Skin epidermis (tissue), 12 donors: Measurements from ENCODE around the gene SPDYE18.
"Not testable (repeated sequence)": the region's sequence is repeated elsewhere in the genome, so short reads cannot be mapped to it uniquely, and the experiment has no call there.

Experiments used
- H3K27ac ChIP-seq, 21 experiments: fragments of 200-600 bp; sonication (generic) in 11 of 21; one replicate each; pipeline ENCODE4 v1.5.0; 2020; ENCODE audit warnings: mild to moderate bottlenecking in 3 of 21, inconsistent platforms in 2 of 21, moderate library complexity in 2 of 21
- H3K4me3 ChIP-seq, 7 experiments: fragments of 200-600 bp; sonication (generic) in 2 of 7; one replicate each; pipeline ENCODE4 v1.5.0; 2020; ENCODE audit warnings: inconsistent platforms in 2 of 7, mild to moderate bottlenecking in 2 of 7, moderate library complexity in 1 of 7

The SPDYE18 gene

DNA sequence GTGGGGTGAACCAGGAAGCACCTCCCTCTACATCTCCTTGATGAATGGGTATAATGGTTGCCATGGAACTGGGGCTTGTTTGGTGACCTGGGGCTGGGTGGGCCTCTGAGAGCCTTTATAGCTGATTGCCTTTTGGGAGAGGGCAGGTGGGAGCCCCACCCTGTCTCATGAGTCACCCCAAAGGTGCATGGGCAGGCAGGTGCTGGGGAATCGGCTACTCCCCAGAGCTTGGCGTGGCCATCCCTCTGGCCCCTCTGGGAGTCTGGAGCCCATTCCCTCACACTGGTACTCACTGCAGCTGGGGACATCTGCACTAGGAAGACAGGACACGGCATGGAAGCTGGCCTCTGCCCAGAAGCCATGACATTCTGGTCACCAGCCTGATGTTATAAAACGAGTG is at the start of gene SPDYE18:
Gene SPDYE18 (minus strand): TSS at position 2 of the 400 bp plus-strand sequence. CDS start 2,046 bp downstream, outside the sequence.
- not testable (repeated sequence) for H3K27ac ChIP-seq

GRCh38 chr7:77108362-77108761 is 46.0 kb upstream of the SPDYE18 start:
- not testable (repeated sequence) for H3K27ac ChIP-seq, H3K4me3 ChIP-seq

More for the DNA sequence above, at the start of gene SPDYE18:
- not testable (repeated sequence) for H3K4me3 ChIP-seq

GRCh38 chr7:77107659-77108058 is 45.3 kb upstream of the SPDYE18 start:
- H3K4me3 ChIP-seq, H3K27ac ChIP-seq: not testable (repeated sequence)

- H3K4me3 ChIP-seq = not testable (repeated sequence)
Observed at GRCh38 chr7:77105904-77106303, 43.5 kb upstream of the SPDYE18 start.

DNA sequence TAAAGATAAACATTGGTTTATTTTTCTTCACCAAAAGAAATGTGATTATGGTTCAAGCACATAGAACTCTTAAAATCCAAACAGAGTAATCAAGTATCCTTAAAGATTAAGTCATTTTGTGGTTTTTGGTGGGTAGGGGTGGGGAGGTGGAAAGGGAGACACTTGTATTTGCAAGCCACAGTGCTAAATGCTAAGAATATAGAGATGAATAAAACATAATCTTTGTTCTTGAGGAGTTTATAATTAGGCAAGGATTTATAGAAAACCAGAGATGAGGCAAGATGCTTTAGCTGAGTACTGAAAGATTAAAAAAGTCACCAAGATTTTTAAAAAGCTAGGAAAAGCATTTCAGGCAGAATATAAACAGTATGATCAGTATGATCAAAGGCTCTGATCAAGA is 40.3 kb upstream of the SPDYE18 start:
- not testable (repeated sequence) for H3K4me3 ChIP-seq, H3K27ac ChIP-seq

More at GRCh38 chr7:77105904-77106303, 43.5 kb upstream of the SPDYE18 start:
- H3K27ac ChIP-seq = not testable (repeated sequence)

DNA sequence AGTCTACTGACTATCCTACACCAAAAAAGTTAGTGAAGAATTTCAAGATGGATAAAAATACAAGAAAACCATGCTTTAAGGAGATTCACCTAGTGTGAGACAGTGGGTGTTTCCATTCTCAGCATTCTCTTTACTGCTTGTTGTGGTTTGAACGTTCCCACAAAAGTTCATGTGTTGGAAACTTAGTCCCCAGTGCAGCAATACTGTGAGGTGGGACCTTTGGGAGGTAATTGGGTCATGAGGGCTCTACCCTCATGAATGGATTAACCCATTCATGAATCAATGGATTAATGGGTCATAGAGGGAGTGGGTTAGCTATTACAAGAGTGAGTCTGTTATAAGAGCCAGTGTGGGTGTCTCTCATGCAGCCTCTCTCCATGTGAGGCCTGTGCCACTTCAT is 38.8 kb upstream of the SPDYE18 start:
- H3K27ac ChIP-seq, H3K4me3 ChIP-seq: not testable (repeated sequence)

GRCh38 chr7:77100501-77100900 is 38.1 kb upstream of the SPDYE18 start:
- H3K27ac ChIP-seq, H3K4me3 ChIP-seq: not testable (repeated sequence)

DNA sequence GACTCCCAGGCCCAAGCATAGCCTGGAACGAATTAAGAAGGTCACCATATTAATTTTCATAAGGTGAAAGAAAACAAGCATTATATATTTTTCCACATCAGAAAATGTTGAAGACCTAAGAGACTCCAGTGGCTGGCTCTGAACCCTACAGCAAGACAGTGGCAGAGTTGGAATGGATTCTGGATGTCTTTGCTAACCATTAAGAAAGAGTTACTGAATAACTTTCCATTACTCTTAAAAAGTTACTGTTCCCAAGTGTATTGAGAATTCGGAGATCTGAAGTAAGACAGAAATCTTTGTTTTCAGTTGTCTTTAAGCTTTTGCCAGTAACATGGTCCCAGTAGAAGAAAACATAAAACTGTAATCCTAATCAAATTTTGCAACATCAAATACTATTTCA is 29.9 kb upstream of the SPDYE18 start:
- H3K4me3 ChIP-seq, H3K27ac ChIP-seq: not testable (repeated sequence)

DNA sequence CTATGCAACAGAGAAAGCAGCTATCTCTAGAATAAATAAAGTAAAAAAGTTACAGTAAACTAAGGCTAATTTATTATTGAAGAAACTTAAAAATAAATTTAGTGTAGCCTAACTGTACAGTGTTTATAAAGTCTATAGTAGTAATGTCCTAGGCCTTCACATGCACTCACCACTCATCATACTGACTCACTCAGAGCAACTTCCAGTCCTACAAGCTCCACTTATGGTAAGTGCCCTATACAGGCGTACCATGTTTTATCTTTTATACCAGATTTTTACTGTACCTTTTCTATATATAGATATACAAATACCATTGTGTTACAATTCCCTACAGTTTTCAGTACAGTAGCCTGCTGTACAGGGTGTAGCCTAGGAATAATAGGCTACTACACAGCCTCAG is 19.8 kb upstream of the SPDYE18 start:
- H3K4me3 ChIP-seq, H3K27ac ChIP-seq: not testable (repeated sequence)

GRCh38 chr7:77080236-77080635 is 17.9 kb upstream of the SPDYE18 start:
- not testable (repeated sequence) for H3K4me3 ChIP-seq, H3K27ac ChIP-seq

GRCh38 chr7:77079624-77080023 is 17.3 kb upstream of the SPDYE18 start:
- not testable (repeated sequence) for H3K27ac ChIP-seq, H3K4me3 ChIP-seq

- not testable (repeated sequence) for H3K4me3 ChIP-seq, H3K27ac ChIP-seq
Observed at GRCh38 chr7:77079112-77079511, 16.8 kb upstream of the SPDYE18 start.

DNA sequence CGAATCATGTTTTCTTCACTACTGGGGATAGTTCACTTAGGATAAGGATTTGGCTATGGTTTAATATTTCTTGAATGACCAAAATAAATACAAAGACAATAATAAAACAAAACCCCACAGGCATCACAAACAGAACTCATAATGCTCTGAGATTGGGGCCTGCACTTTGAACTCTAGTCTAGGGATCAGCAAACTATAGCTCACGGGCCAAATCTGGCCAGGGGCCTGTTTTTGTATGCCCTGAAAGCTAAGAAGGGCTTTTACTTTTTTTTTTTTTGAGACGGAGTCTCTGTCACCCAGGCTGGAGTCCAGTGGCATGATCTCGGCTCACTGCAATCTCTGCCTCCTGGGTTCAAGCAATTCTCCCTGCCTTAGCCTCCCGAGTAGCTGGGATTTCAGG is 14.7 kb upstream of the SPDYE18 start:
- not testable (repeated sequence) for H3K27ac ChIP-seq

GRCh38 chr7:77074786-77075396 is 12.5 kb upstream of the SPDYE18 start:
- H3K4me3 ChIP-seq, H3K27ac ChIP-seq: not testable (repeated sequence)

More for the DNA sequence above, 14.7 kb upstream of the SPDYE18 start:
- H3K4me3 ChIP-seq = not testable (repeated sequence)

DNA sequence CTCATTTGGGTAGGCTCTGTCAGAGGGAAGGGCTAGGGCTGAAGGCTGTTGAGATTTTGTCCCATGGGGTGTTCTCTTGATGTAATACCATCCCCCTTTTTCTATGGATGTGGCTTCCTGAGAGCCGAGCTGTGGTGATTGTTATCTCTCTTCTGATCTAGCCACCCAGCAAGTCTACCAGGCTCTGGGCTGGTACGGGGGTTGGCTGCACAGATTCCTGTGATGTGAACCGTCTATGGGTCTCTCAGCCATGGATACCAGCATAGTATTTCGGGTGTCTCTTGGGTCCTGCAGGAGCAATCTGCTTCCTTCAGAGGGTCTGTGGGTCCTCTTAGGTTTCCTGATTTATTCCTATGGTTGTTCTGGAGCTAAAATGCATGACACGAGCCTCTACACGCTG is 8.8 kb upstream of the SPDYE18 start:
- H3K27ac ChIP-seq, H3K4me3 ChIP-seq: not testable (repeated sequence)

GRCh38 chr7:77065869-77066268 is 3.5 kb upstream of the SPDYE18 start:
- not testable (repeated sequence) for H3K27ac ChIP-seq, H3K4me3 ChIP-seq

GRCh38 chr7:77063732-77064131 is 1.4 kb upstream of the SPDYE18 start:
- not testable (repeated sequence) for H3K27ac ChIP-seq, H3K4me3 ChIP-seq

DNA sequence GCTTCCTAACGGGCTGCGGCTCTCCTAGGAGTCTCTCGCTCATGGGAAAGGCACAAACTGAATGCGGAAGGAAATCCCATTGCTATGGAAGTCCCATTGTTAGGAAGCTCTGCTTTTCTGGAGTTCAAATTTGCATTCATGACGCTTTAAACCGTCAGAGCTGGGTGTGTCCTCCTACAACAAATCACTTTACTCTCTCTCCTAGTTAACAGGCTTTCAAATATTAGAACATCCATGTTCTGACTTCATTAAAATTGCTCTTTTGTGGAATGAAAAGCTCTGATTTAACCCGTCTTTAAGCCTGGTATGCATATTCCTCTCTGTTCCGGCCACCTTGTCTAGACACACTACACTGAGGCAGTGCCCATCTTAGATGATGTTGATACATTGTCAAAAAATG is 30.1 kb downstream of the SPDYE18 start, which contains the start of gene SPDYE17:
Gene SPDYE17 (minus strand): TSS at position 101 of the 400 bp plus-strand sequence. CDS start 1,791 bp downstream, outside the sequence.
- not testable (repeated sequence) for H3K4me3 ChIP-seq, H3K27ac ChIP-seq

DNA sequence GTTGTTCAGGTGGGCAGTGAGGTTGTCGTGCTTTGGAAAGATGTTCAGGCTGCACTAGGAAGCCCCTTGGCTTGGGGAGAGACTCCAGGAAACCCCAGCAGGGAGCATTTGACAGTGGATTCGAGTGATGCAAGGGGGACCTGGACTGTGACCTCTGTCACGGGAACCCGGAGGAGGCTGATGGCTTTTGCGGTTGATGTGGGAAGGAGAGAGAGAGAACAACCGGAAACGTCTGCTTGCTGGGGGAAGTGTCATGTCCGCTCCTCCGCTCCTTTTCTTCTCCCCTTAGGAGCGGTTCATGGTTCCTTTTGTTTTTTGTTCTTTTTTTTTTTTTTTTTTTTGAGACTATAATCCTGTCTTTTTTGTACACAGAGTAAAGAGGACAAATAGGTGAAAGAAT is 36.0 kb downstream of the SPDYE18 start:
- H3K4me3 ChIP-seq, H3K27ac ChIP-seq: not testable (repeated sequence)

DNA sequence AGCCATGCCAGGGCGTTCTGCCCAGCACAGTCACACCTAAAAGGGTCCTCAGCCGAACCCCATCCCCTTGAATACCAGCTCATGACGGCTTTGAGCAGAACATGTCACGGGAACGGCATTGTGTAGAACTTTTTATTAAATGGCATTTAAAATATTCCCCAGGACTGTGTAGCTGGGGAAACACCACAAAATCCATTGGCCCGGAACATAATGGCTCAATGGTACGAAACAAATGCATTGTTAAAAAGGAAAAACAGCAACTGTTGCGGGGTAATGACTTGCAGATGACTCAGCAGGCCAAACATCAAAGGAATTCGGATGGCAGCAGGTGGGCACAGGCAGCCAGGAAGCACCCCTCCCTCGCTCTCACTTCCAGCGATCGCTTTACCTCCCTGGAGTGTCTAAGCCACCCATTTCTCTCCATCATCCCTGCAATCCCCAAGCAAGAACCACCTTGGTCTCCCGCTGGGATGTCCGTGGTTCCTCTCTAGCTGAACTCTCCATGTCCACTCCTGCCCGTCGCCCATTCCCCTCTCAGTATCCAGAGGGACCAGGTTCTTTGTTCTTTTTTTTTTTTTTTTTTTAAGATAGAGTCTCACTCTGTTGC is 52.2 kb downstream of the SPDYE18 start:
- H3K4me3 ChIP-seq, H3K27ac ChIP-seq: not testable (repeated sequence)

GRCh38 chr7:77008000-77008399 is 54.4 kb downstream of the SPDYE18 start:
- H3K4me3 ChIP-seq, H3K27ac ChIP-seq: not testable (repeated sequence)
